Endothelial cell of umbilical vein (primary cell): ENCODE results near the gene OCA2. TPM values are rescaled to one million over a fixed set of nuclear protein-coding genes. Genes with fewer than 3 reads are reported as not detected.

Source experiments
- BruUV-seq: library from RNA; stranded (reverse); fragments of 400-500 nt; replicated peaks from 2 replicates; lab custom pipeline; 2021; lab: Mats Ljungman, UMichigan
- CTCF ChIA-PET: fragments of 300-600, 350-600 bp; sonication (Branson Sonifier 250); formaldehyde crosslinking; loops from one replicate; lab custom pipeline; 2021; ENCODE audit warnings: antibody characterized with exemption, inconsistent platforms; lab: Charles Lee
- POLR2A ChIA-PET: fragments of 300-600, 350-600 bp; sonication (Branson Sonifier 250); formaldehyde crosslinking; loops from one replicate; lab custom pipeline; 2021; ENCODE audit warnings: antibody characterized with exemption, inconsistent platforms; lab: Charles Lee
- DNase-seq: peaks from one replicate; pipeline ENCODE4 v3.0.0-alpha.2; 2011; ENCODE audit warnings: low read depth, low spot score
- FAIRE-seq: peaks from 2 replicates; lab custom pipeline; 2011; peaks lifted over from hg19 to GRCh38; lab: Jason Lieb, UNC
- H2AFZ ChIP-seq: 2 replicates; pipeline ENCODE4 v1.6.0; 2012; ENCODE audit warnings: low read depth, low read length, control low read depth, inconsistent platforms
- H3K27ac ChIP-seq: 2 replicates; pipeline ENCODE4 v1.5.1; 2011; ENCODE audit warnings: low read depth, mild to moderate bottlenecking, control low read depth, low read length, moderate library complexity; ENCODE audit not compliant: insufficient read depth
- H3K27me3 ChIP-seq, 2 experiments: 2 replicates each; pipeline versions ENCODE4 v1.6.0 to v1.6.1; 2011; ENCODE audit warnings: low read length in 2 of 2, mixed read lengths in 1 of 2; ENCODE audit not compliant: control insufficient read depth in 2 of 2, insufficient read depth in 2 of 2
- H3K36me3 ChIP-seq, 2 experiments: 2 replicates in 1 of 2; 3 replicates in 1 of 2; pipeline ENCODE4 v1.5.1; 2011; ENCODE audit warnings: low read length in 2 of 2, mild to moderate bottlenecking in 1 of 2, moderate library complexity in 1 of 2; ENCODE audit not compliant: control insufficient read depth in 2 of 2, insufficient read depth in 2 of 2; ENCODE audit errors: extremely low read depth in 1 of 2
- H3K4me1 ChIP-seq: 3 replicates; pipeline ENCODE4 v1.5.1; 2011; ENCODE audit warnings: mild to moderate bottlenecking, low read length; ENCODE audit not compliant: control insufficient read depth, insufficient read depth; ENCODE audit errors: extremely low read depth
- H3K4me2 ChIP-seq: 2 replicates; pipeline ENCODE4 v1.6.1; 2011; ENCODE audit warnings: low read length, control low read depth, mixed read lengths; ENCODE audit not compliant: insufficient read depth
- H3K4me3 ChIP-seq, 3 experiments: fragments of 200-600 bp in 1 of 3; sonication (generic), shearing (Covaris generic) in 1 of 3; replicated peaks in 1 of 3; 2 replicates each; pipeline ENCODE4 v1.5.1; 2011 to 2016; ENCODE audit warnings: control low read depth in 3 of 3, low read length in 3 of 3, mild to moderate bottlenecking in 2 of 3, inconsistent platforms in 1 of 3, low read depth in 1 of 3, moderate library complexity in 1 of 3; ENCODE audit not compliant: insufficient read depth in 1 of 3
- H3K79me2 ChIP-seq: 2 replicates; pipeline ENCODE4 v1.6.0; 2012; ENCODE audit warnings: low read length, inconsistent platforms; ENCODE audit not compliant: control insufficient read depth, insufficient read depth
- H3K9ac ChIP-seq: replicated peaks from 2 replicates; pipeline ENCODE3; 2011; ENCODE audit warnings: low read length, control low read depth; ENCODE audit not compliant: insufficient read depth; ENCODE audit errors: extremely low read depth
- H3K9me1 ChIP-seq: replicated peaks from 3 replicates; pipeline ENCODE4 v1.6.0; 2011; ENCODE audit warnings: mild to moderate bottlenecking, low read length; ENCODE audit not compliant: control insufficient read depth, insufficient read depth; ENCODE audit errors: extremely low read depth
- H3K9me3 ChIP-seq: replicated peaks from 2 replicates; pipeline ENCODE4 v1.5.1; 2012; ENCODE audit warnings: low read length, inconsistent platforms; ENCODE audit not compliant: control insufficient read depth, insufficient read depth
- H4K20me1 ChIP-seq: replicated peaks from 2 replicates; pipeline ENCODE3; 2011; ENCODE audit warnings: mild to moderate bottlenecking, low read length; ENCODE audit not compliant: control insufficient read depth, insufficient read depth; ENCODE audit errors: extremely low read depth
- CTCF ChIP-seq, 2 donors: IDR thresholded peaks; 1 replicate in 1 of 2; 2 replicates in 1 of 2; pipeline ENCODE4 v1.5.1; 2011; ENCODE audit warnings: low read length in 2 of 2, mild to moderate bottlenecking in 2 of 2, moderate library complexity in 2 of 2, control low read depth in 1 of 2, inconsistent platforms in 1 of 2, low read depth in 1 of 2; ENCODE audit not compliant: insufficient read depth in 1 of 2; ENCODE audit errors: extremely low read depth in 1 of 2
- EZH2 ChIP-seq: IDR thresholded peaks from 2 replicates; pipeline ENCODE4 v1.6.1; 2012; ENCODE audit warnings: borderline replicate concordance, low read depth, mild to moderate bottlenecking, moderate library complexity, low read length, inconsistent platforms; ENCODE audit not compliant: severe bottlenecking
- FOS ChIP-seq: IDR thresholded peaks from 2 replicates; pipeline ENCODE4 v1.6.1; 2011; ENCODE audit warnings: mild to moderate bottlenecking, low read length, moderate library complexity, borderline replicate concordance; ENCODE audit not compliant: insufficient read depth
- GATA2 ChIP-seq: IDR thresholded peaks from 2 replicates; pipeline ENCODE4 v1.7.0; 2011; ENCODE audit warnings: low read depth, mild to moderate bottlenecking, moderate library complexity, mixed read lengths, low read length; ENCODE audit not compliant: insufficient read length, insufficient read depth
- MAX ChIP-seq: IDR thresholded peaks from 2 replicates; pipeline ENCODE4 v1.6.1; 2011; ENCODE audit not compliant: insufficient read depth, insufficient read length
- MYC ChIP-seq: IDR thresholded peaks from one replicate; pipeline ENCODE4 v1.6.1; 2011; ENCODE audit warnings: mild to moderate bottlenecking, low read depth, low read length
- POLR2A ChIP-seq: IDR thresholded peaks from 2 replicates; pipeline ENCODE4 v1.6.1; 2012; ENCODE audit warnings: low read depth, mild to moderate bottlenecking, control low read depth, low read length
- POLR2AphosphoS5 ChIP-seq: IDR thresholded peaks from 2 replicates; pipeline ENCODE4 v1.6.1; 2012; ENCODE audit warnings: low read depth, mild to moderate bottlenecking, control low read depth, low read length, moderate library complexity; ENCODE audit not compliant: insufficient read depth
- dilution Hi-C: fragments of 300-500 bp; cut with MboI; formaldehyde crosslinking; loops from one replicate; pipeline ENCODE4 v1.15.0; 2019; ENCODE audit warnings: low sequenced_read_pairs; ENCODE audit not compliant: extremely low pct_ligation_motif_present
- intact Hi-C: fragments of 100-400 bp; cut with micrococcal nuclease; formaldehyde crosslinking; loops from one replicate; pipeline ENCODE4 v1.10.0; 2022
- polyA plus RNA-seq, 4 experiments: library from polyadenylated mRNA; depleted of rRNA in 3 of 4; stranded (reverse) in 3 of 4; unstranded in 1 of 4; fragments of >200 nt; gene quantifications; 2 replicates each; pipeline versions ENCODE4 v1.2.1 to v1.2.3, GENCODE V29; 2011 to 2012; ENCODE audit warnings: missing spikeins in 1 of 4
- total RNA-seq: library from RNA; stranded (reverse); gene quantifications from 2 replicates; pipeline ENCODE4 v1.2.3, GENCODE V29; 2021

OCA2 gene
- total and polyA plus RNA-seq, 2 donors (not counting 3 experiments of a cell fraction or from before 2014, with no cell fraction given) = not detected

GRCh38 chr15:27934782-27935181 lies 164.3 kb downstream of the OCA2 start:
- BruUV-seq = no TSS peak
- ChIA-PET POLR2A (no interaction called here), CTCF (no interaction called here)
- no peak overlapping the region for H3K9ac ChIP-seq
- no peaks in the 10 kb centered on the region for H3K27me3 ChIP-seq
- dilution Hi-C loops = no loop called here
- FAIRE-seq = no peak
- H4K20me1 ChIP-seq = no peaks in the 10 kb centered on the region
- no peak overlapping the region for H2AFZ ChIP-seq
- no peaks in the 10 kb centered on the region for H3K4me1 ChIP-seq
- no peak overlapping the region for H3K27ac ChIP-seq
- no peaks in the 10 kb centered on the region for H3K36me3 ChIP-seq
- no peak overlapping the region for H3K4me3 ChIP-seq
- H3K9me1 ChIP-seq = no peaks in the 10 kb centered on the region
- intact Hi-C loops = no loop called here
- no peak for DNase-seq
- H3K4me2 ChIP-seq = no peak overlapping the region
- TF ChIP-seq FOS = no peak
- TF ChIP-seq POLR2A = no peak
- TF ChIP-seq EZH2 = no peak
- TF ChIP-seq GATA2 = no peak
- TF ChIP-seq CTCF (IDR thresholded peaks at IDR 0.05; ENCODE audit: extremely low read depth in 1 of 2, insufficient read depth in 1 of 2, low read depth in 1 of 2, low read length in 2 of 2) = no peak
- TF ChIP-seq POLR2AphosphoS5 = no peak
- TF ChIP-seq MAX = no peak
- TF ChIP-seq MYC = no peak
- H3K9me3 ChIP-seq = peaks cover 7% of the 10 kb centered on the region
- H3K79me2 ChIP-seq = no peaks in the 10 kb centered on the region
